T-helper 22 cell (primary cell): ENCODE data around the gene LBX2.

Experiments used
- DNase-seq: peaks from one replicate; pipeline ENCODE4 v3.0.0-alpha.2; 2020; ENCODE audit warnings: low read depth

Gene LBX2

DNA sequence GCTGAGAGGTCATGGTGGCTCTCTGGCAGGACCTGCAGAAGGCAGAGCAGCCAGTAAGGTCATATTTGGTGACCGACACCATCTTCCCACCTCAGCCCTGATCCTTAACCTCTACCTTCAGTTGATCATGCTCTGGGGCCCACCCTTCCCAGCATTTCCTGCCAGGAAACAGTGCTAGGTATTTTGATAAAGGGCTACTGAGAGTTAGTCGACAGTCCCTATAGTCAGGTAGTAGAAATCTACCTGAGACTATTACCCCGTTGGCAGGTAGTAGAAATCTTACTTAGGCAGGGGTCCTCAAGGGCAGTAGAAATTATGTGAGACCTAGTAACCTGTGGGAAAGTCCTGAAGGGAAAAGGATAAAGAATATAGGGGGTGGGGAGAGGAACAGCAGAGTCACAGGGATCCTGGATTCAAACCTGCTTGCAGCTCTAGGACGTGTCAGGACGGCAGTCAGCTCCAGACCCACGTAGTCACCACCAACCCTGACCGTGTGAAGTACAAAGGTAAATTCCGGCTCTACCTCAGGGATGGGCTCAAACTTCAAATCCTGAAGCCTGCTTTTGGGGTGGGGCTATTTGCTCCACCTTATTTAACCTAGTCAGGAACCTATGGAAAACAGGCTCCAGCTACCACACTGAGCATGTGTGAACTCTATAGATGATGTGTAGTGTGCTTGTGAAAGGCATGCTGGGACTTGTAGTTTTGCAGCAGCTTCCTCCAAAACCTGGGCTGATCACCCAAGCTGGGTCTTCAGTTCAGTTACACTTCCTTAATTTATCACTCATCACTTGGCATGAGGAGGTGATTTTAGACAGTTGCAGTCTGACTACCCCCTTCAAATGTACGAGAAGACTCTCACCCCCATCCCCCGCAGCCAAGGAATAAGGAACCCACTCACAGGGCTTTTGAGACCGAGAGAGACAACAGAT, 26.6 kb upstream of the LBX2 start, which contains the start of gene DQX1:
Gene DQX1, minus strand, starts transcription at position 515 of the 932 bp plus-strand sequence. Its CDS starts 502 bp downstream, at position 13.
- no peak for DNase-seq

DNA sequence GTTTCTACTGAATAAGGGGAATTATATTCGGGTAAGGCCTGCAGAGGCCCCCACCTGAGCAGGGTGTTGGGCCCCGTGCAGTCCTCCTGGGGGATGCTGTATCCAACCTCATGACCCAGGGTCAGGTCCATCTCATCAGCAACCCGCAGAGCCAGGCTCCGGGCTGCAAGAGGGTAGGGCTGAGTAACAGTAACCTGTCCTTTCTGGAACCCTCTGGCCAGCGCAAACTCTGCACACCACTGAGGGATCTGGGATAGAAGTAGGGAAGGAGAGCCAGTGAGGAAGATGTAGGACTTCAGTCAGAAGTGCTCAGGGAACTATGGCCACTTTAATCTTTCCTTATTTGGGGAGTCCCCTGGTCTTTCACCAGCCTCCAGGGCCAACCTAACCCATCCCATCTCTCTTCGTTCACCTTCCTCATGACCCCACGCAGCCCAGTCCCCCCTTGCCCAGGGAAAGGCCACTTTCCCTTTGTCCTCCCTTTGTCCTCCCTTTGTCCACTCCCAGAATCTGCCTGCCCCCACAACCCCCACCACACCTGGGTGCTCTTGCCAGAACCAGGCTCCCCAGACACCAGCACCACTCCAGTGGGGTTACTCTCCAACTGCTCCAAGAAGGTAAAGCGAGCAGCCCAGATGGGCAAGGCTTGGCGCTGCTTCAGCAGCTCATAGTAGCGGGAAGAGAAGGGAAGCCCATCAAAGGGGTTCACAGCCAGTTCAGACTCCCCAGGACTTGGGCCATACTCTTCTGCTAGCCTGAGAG, 25.7 kb upstream of the LBX2 start:
- no peak for DNase-seq

DNA sequence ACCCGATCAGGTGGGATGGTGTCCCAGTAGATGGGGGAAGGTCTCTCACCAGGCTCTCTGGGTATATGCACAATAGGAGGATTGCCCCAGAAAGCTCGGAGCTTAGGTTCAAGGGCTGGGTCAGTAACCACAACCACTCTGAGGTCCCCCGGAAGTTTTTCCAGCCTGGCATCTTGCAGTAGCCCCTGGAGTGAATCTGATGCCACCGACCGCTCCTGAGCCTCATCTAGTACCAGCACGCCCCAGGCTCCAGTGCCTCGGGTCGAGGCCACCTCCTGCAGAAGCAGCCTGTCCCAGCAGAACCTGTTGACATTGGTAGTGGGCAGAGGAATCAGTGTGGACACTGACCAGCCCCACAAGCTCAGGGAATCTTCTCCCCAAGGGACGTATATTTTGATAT, 24.6 kb upstream of the LBX2 start:
- DNase-seq, result no peak

DNA sequence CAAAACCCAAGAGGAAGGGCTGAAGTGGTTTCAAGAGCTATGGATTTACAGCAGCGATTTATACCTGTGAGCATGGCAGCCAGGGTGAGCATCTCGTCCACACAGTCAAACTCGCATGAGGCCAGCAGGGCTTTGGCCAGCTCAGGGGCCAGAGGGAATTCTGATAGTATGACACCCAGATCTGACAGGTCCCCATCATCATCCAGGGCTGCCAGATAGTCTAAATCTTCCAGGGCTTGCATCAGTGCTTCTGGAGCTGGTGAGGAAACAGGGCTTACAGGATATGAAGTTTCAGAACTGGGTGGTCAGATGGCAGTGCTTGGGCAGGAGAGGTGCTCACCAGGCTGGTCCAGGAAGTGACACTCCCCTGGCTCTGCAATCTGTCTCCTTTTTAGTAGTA, 23.1 kb upstream of the LBX2 start:
- no peak for DNase-seq

DNA sequence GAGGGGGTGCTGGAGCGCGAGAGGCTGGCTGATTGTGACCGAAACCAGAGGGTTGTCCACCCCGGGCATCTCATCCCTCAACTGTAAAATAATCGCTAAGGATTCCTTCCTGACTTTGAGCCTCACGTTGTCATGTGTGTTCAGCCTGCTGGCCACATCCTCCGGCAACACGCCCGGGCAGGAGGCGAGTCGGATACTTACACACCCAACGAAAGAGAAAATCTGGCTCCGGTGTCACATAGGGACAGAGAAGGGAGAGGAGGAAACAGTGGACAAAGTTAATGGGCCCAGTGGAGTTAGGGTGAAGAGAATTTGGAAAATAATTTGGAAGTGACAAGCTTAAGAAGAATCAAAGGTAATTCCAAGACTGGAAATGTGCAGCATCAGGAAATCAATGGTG, 17.2 kb upstream of the LBX2 start:
- DNase-seq, result no peak

DNA sequence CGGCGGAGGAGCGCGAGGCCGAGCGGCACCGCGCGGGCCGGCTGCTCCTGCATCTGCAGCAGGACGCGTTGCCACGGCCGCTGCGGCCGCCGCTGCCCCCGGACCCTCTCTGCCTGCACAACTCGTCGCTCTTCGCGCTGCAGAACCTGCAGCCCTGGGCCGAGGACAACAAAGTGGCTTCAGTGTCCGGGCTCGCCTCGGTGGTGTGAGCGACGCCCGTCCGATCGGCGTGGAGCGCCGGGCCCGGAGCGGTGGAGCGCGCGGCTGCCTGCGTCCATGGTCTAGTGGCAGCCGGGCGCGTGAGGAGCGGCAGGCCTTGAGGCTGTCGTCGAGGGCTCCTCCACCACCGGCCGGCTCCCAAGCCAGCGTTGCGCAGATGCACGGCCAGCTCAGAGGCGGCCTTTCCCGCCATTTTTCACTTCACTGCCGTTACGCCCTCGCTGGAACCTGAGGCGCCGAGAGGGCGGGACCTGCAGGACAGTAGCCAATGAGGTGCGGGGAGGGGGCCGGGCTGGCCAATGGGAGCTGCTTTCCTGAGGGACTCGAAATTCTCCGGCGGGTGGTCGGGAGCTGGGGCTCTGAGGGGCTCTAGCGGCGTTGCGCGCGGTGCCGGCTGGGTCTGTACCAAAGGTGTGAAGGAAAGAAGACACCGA, 16.7 kb upstream of the LBX2 start:
- peak; percentile 57 for DNase-seq

DNA sequence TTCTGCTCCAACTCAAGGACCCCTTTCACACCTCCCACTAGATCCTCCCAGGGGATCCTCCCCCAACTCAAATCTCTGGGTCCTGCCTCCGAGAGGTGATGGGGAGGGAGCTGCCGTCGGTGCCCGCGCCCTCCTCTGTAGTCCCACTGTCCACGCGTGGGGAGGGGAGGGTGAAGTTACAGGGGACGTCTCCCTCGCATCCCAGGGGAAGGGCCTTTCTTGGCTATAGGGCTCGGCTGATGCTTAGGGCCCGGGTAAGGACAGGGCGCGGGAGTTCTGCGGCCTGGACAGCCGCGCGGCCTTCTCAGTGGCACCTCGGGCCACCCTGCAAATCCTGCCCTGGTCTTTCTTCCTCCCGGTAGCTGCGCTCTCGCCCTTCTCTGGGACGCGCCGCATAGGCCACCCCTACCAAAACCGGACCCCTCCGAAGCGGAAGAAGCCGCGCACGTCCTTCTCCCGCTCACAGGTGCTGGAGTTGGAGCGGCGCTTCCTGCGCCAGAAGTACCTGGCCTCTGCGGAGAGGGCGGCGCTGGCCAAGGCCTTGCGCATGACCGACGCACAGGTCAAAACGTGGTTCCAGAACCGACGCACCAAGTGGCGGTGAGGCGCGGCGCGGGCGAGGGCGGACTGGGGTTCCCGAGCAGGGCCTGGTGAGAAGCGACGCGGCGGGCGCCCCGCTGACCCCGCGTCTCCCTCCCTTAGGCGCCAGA, 16.0 kb upstream of the LBX2 start:
- DNase-seq, result no peak

DNA sequence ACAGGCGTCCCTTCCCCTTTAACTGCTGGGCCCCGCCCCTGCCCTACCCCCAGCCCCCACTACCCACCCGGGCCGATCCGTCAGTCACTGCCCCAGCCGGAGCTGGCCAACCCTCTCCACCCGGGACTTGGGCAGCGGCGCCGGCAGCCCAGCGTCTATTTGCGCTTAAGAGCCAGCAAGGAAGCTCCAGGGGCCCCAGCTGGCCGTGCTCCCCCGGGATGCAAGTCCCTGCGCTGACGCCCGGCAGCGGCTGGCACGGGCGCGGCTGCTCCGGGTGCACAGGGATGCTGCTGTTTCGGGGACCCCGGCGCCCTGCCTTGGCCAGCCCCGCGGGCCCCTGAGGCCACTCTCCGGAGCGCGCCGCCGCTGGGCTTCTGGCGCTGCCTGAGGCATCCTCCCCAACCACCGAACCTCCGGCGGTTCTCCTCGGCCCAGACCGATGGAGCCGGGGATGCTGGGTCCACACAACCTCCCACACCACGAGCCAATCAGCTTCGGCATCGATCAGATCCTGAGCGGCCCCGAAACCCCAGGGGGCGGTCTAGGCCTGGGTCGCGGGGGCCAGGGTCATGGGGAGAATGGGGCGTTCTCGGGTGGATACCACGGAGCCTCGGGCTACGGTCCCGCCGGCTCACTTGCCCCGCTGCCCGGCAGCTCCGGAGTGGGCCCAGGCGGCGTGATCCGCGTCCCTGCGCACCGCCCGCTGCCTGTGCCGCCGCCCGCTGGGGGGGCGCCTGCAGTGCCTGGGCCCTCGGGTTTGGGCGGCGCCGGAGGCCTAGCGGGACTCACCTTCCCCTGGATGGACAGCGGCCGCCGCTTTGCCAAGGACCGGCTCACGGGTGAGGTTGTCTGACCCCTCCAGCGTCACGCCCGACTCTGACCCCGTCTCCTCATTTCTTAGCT, 15.2 kb upstream of the LBX2 start, which contains the start of gene TLX2:
Gene TLX2, plus strand, starts transcription at position 83 of the 903 bp plus-strand sequence. Its CDS starts 357 bp downstream, at position 440.
- no peak for DNase-seq

DNA sequence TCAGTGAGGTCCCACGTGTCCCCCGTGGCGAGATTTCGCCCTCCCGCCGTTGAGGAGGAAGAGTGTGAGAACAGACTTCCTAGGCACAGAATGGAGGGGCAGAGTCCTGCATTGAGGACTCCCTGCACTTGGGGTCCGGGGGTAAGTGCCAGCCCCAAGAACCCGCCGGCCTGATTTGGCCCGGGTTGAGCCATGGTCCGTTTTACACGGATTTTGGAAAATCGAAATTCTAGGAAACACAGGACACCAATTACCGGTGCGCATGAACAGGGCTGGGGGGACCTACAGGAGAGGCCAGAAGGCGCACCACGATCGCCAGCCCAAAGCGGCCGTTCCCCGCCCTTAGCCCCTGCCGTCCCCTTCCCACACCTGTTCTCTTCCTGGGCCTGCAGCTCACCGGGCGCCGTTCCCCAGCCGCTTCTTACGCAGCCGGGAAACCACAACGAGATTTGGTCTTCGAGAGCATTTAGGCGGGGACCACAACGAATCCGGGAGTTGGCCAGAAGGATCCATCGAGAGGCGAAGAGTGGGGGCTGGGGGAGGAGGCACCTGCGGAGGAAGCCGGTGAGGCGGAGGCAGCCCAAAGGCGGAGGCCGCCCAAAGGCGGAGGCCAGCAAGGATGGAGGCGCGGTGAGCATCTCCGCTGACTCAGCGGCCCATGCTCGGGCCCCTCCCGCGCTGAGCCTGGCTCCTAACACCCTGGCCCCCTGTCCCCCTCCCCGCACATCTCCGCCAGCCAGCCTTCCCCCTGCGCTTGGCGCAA, 14.4 kb upstream of the LBX2 start:
- no peak for DNase-seq

DNA sequence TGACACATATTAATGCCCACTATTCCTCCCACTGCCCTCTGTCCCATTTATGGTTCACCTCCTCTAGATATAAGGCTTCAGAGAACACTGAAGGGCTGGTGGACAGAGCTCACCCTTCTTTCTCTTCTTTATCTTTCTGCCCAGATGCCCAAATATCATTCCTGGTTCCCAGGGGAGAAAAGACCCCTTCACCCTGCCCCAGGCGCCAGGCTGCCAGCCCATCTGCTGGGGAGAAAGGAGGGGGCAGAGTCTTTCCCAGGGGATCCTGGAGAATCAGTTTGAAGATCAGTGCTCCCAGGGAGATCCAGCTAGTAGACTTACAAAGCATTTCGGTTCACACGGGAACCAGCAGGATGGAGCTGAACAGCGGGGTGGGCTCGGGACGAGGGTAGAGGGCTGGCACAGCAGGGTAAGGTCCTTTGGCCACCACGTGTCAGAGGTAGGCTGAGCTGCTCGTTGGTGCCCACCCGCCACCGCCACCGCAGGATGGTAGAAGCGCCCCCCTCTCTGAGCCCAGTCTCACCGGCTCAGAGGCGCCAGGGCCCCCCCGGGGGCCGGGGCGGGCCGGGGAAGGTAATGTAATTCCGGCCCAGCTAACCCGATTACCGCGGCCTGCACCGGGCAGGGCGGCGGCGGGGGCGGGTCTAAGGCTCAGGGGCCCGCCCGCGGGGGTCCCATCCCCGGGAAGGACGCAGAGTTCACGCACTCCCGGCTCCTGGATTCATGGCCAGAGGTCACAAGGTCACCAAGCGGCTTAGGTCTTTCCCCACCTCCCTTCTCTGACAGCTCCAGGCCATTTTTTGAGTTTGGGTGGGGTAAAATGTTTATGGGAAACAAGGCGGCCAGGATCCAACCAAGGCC, 13.6 kb upstream of the LBX2 start:
- DNase-seq, result no peak

DNA sequence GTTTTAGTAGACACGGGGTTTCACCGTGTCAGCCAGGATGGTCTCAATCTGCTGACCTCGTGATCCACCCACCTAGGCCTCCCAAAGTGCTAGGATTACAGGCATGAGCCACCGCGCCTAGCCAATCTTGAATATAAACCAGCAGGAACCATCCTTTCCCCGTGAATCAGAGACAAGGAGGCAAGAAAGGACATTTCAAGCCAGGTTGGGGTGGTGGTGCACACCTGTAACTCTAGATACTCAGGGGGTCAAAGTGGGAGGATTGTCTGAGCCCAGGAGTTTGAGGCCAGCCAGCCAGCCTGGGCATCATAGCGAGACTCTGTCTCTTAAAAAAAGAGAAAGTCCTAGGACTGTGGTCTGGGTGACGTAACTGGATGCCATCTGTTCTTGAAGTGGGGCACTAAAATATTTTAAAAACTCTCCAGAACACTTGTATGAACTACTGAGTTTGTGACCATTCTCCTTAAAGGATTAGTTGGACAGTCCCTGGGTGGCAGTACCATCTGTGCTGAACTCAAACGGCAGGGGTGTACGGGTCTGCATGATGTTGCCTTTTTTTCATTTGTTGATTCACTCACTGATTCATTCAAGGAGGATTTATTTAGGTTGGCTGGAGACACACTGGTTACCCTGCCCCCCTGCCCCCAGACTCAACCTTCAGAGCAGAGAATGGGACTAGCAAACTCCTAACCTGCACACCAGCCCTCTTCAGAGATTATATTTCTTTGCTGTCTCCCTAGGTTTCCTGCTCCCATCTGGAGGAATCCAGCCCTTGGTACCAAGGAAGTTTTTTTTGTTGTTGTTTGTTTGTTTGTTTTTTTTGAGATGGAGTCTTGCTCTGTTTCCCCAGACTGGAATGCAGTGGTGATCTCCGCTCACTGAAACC, 11.9 kb upstream of the LBX2 start:
- DNase-seq, result no peak

DNA sequence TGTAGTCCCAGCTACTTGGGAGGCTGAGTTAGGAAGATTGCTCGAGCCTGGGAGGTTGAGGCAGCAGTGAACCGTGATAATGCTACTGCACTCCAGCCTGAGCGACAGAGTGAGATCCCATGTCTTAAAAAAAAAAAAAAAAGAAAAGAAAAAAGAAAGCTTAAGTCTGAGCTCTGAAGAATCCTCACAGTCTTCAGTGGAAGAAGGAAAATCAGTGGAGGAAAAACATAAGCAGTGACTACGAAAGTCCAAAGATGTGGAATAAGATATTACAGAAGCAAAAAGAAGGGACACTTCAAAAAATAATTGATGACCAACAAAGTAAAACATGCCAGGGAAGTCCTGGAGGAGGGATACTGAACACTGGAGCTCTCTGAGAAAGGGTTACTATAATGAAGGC, 10.9 kb upstream of the LBX2 start:
- DNase-seq, result no peak

DNA sequence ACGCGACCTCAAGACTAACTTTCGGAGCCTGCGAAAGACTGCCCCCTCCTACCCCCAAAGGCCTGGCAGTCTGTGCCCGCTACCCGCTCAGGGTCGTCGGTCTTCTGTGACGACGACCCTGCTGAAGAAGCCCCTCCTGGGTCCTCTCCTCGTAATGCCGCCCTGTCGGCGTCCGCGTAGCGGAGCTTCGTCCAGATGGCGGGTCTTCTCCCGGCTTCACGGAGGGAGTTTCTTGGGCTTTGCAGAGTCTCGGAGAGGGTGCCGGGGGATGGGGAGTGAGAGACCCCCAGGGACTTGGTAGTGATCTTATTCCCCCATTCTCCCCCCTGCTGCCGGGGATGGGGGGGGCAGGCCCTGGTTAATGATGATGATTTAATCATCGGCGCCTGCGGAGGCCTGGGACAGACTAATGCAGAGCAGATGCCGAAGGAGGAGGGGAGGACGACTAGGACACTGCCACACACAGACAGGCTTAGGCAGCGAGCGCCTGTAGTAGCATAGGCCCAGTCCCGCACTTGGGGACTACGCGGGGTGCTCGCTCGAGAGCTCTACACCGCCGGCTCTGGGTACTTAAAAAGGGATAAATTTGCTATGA, 8.6 kb upstream of the LBX2 start:
- no peak for DNase-seq

DNA sequence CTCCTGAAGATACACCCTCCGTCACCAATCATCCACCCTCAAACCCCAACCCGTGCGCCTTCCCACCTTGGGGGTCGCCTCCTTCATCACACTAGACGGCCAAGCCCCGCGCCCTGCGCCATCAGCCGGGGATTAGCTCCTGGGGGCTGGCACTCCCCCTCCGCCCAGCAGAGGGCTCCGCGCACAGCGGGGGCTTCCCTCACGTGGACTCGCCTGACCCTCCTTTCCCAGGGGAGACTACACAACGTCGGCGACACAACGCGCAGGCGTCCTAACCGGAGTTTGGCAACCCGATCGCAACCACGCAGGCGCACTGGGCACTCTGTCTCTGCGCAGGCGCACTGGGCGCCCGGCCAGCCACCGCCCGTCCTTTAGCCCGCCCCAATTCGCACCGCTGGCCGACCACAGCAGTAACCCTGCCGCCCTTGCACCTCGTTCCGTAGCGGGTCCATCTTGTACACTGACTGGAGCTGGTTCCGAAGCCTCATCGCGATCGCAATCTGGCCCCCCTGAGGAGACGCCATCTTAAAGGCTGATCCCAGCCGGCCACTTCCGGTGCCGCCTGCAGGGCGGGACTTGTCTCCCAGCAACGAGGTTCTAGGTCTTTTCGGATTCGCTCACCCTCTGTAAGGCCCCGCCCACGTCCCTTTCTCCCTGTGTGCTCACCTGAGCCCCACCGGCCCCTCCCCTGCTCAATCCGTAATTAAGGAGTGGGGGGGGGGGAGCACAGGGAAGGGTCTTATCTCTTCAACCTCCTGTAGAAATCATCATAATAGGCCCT, 7.9 kb upstream of the LBX2 start, which contains the start of gene PCGF1:
Gene PCGF1, minus strand, starts transcription at position 551 of the 781 bp plus-strand sequence. Its CDS starts 27 bp downstream, at position 524.
- peak; percentile 95 for DNase-seq

DNA sequence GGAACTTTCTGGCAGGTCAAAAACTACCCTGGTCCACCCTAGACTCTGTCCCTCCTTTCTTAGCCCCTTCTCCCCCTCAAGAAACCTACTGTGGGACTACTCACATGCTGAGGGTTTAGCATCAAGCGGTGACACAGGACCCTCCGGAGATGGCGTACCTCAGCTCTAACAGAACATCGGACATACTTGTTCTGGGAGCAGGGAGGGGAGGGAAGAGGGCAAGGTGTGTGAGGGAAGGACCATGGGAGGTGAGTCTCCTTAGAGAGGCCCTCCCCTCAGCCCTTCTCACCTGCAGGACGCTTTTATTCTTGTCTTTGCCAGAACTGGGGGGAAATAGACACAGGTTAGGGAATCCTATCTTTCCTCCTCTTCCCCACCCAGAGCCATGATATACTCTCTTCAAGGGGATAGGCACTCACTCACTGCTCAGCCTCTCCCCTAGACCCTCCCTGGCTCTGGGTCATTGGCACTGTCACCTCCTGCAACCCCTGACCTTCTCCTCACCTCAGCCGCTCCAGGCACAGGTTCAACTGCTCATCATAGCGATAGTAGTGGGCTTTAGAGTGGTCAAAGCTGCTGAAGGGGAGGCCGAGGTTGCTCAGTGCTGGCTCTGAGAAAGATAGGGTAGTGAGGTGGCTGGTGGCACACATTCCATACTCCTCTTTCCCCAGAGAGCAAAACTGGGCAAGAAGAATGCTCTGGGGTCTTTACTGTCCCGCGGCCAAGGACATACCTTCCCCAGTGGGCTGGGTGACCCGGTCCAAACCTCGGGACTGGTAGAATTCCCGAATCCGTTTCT, 6.2 kb upstream of the LBX2 start:
- DNase-seq, result no peak

DNA sequence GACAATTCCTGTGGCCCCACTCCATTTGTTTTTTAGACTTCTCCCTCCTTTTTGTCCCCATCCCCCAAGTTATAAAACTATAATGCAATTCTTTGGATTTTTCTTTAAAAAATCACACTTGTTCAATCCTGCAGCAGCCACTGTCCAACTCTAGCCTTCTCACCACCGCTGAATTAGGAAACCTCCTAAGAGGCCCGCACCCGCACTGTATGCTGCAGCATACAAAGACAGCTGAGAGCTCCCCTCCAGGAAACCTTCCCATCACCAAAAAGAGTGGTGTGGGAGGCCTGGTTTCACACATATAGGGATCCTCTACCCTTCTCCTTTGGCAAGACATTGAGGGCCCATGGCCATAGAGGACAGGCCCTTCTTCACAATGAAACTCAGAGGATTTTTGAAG, 5.2 kb upstream of the LBX2 start:
- DNase-seq, result no peak
